GM18511 (cell line): ENCODE results near the gene PHETA2.
"Not testable (repeated sequence)": the region's sequence is repeated elsewhere in the genome, so short reads cannot be mapped to it uniquely, and the experiment has no call there.

Experiments used
- ATAC-seq: cut with Tn5 transposase; IDR thresholded peaks from one replicate; pipeline ENCODE4 v1.9.1; 2021; ENCODE audit warnings: mild to moderate bottlenecking, moderate library complexity; ENCODE audit not compliant: unreplicated experiment

The PHETA2 gene

GRCh38 chr22:42069801-42070516 is 4.1 kb upstream of the PHETA2 start:
- ATAC-seq: peak; percentile 28

GRCh38 chr22:42070517-42071422 is 3.3 kb upstream of the PHETA2 start, which contains the start of gene NAGA:
TSS of gene NAGA (minus strand) at chr22:42070812. CDS start at chr22:42070297, 515 bp downstream.
- peak; percentile 91 for ATAC-seq

- not testable (repeated sequence) for ATAC-seq
These were observed 2.5 kb upstream of the PHETA2 start for GRCh38 chr22:42071508-42071907.

- ATAC-seq: no peak
These were observed 1.3 kb upstream of the PHETA2 start for GRCh38 chr22:42072606-42073330.

GRCh38 chr22:42073621-42074041 is 417 bp upstream of the PHETA2 start:
- no peak for ATAC-seq

- ATAC-seq: no peak
These were observed 1.0 kb downstream of the PHETA2 start for GRCh38 chr22:42074846-42075676.

GRCh38 chr22:42076764-42077485 is 2.9 kb downstream of the PHETA2 start:
- no peak for ATAC-seq

GRCh38 chr22:42077486-42078125 is 3.6 kb downstream of the PHETA2 start:
- no peak for ATAC-seq

GRCh38 chr22:42078469-42079318 is 4.6 kb downstream of the PHETA2 start:
- no peak for ATAC-seq

GRCh38 chr22:42079319-42080251 is 5.5 kb downstream of the PHETA2 start, which contains the start of gene SMDT1:
TSS of gene SMDT1 (plus strand) at chr22:42079700. CDS start at chr22:42079769, 69 bp downstream.
- ATAC-seq: peak; percentile 93

GRCh38 chr22:42080287-42080686 is 6.2 kb downstream of the PHETA2 start:
- ATAC-seq: no peak

- ATAC-seq: no peak
These were observed 9.1 kb downstream of the PHETA2 start for GRCh38 chr22:42083119-42083518.

- no peak for ATAC-seq
These were observed 10.8 kb downstream of the PHETA2 start for GRCh38 chr22:42084874-42085273.

GRCh38 chr22:42086051-42086450 is 12.0 kb downstream of the PHETA2 start:
- no peak for ATAC-seq

- peak; percentile 95 for ATAC-seq
These were observed 16.8 kb downstream of the PHETA2 start, which contains the start of gene NDUFA6 for GRCh38 chr22:42090596-42091454. TSS of gene NDUFA6 (minus strand) at chr22:42090772. CDS start at chr22:42090744, 28 bp downstream.

GRCh38 chr22:42091455-42091782 is 17.4 kb downstream of the PHETA2 start:
- no peak for ATAC-seq
